Body of pancreas (tissue), 4 donors: ENCODE data around the gene NT5DC3. TPM values are rescaled to one million over a fixed set of nuclear protein-coding genes. Genes with fewer than 3 reads are reported as not detected.

ENCODE experiments used
- ATAC-seq: fragments of 150-250 bp; one replicate; pipeline ENCODE4 v1.9.1; 2016
- DNase-seq, 4 donors: peaks; one replicate each; pipeline ENCODE4 v3.0.0-alpha.2; 2019
- H3K27ac ChIP-seq, 4 donors: fragments of 200-600 bp; sonication (generic); 1 replicate in 3 of 4; 2 replicates in 1 of 4; pipeline versions ENCODE4 v1.5.1 to v1.6.1; 2016 to 2019; ENCODE audit warnings: mild to moderate bottlenecking in 1 of 4, mixed read lengths in 1 of 4, moderate library complexity in 1 of 4
- H3K27me3 ChIP-seq, 2 donors: fragments of 200-600 bp; sonication (generic); one replicate each; pipeline ENCODE4 v1.6.0; 2016; ENCODE audit warnings: mild to moderate bottlenecking in 1 of 2
- H3K36me3 ChIP-seq, 2 donors: fragments of 200-600 bp; sonication (generic); replicated peaks in 1 of 2; 2 replicates each; pipeline ENCODE4 v1.5.1; 2016; ENCODE audit warnings: low read depth in 2 of 2; ENCODE audit not compliant: insufficient read depth in 1 of 2
- H3K4me1 ChIP-seq: fragments of 200-600 bp; sonication (generic); one replicate; pipeline ENCODE4 v1.6.0; 2016
- H3K4me3 ChIP-seq, 2 donors: fragments of 200-600 bp; sonication (generic); 1 replicate in 1 of 2; 2 replicates in 1 of 2; pipeline ENCODE4 v1.5.1; 2016 to 2019
- H3K9me3 ChIP-seq, 3 donors: fragments of 200-600 bp; sonication (generic); 1 replicate in 2 of 3; 2 replicates in 1 of 3; pipeline ENCODE4 v1.5.1; 2016
- CTCF ChIP-seq, 7 experiments: fragments of 450-650 bp in 4 of 7; fragments of 200-600 bp in 3 of 7; sonication (generic) in 3 of 7; IDR thresholded peaks; one replicate each; pipeline ENCODE4 v1.5.1; 2016 to 2019; ENCODE audit warnings: antibody characterized with exemption in 7 of 7
- POLR2A ChIP-seq, 3 donors: fragments of 450-650 bp; IDR thresholded peaks; one replicate each; pipeline ENCODE4 v1.6.1; 2016; ENCODE audit warnings: antibody characterized with exemption in 3 of 3, mild to moderate bottlenecking in 2 of 3
- WGBS, 2 donors: methylation state at CpG; one replicate each; pipeline ENCODE4 v1.1.5; 2017; 5-methylcytosine and 5-hydroxymethylcytosine counted together
- intact Hi-C: fragments of 100-400 bp; cut with DNase I; formaldehyde crosslinking; loops from one replicate; pipeline ENCODE4 v1.15.1; 2023
- total RNA-seq, 2 donors: library from RNA; depleted of rRNA; stranded (reverse); fragments of >200 nt; gene quantifications; one replicate each; pipeline ENCODE4 v1.1.0, GENCODE V29; 2016

Gene NT5DC3
- total RNA-seq, 2 donors from 2014 or later = 5.2 to 14.5 TPM

GRCh38 chr12:103879878-103880277 lies 38.8 kb upstream of the NT5DC3 start:
- ATAC-seq (no peak), DNase-seq (no peak)
- Histone ChIP-seq H3K4me1 (peaks cover 7% of the 10 kb centered on the region), H3K9me3 (no peaks in the 10 kb centered on the region), H3K4me3 (no peak overlapping the region), H3K36me3 (no peaks in the 10 kb centered on the region), H3K27ac (no peak overlapping the region), H3K27me3 (no peaks in the 10 kb centered on the region)
- WGBS, 2 donors = 26 to 38% methylated on average over 2 of the region's 2 CpGs
- TF ChIP-seq CTCF (IDR thresholded peaks at IDR 0.05) (no peak), POLR2A (IDR thresholded peaks at IDR 0.05) (no peak)
- intact Hi-C loops = loop anchor here (10.0 kb wide), 1 partner anchor 225 kb away; no protein-coding TSS in a partner anchor

GRCh38 chr12:103879048-103879692 lies 38.1 kb upstream of the NT5DC3 start:
- peak; percentile 6 for ATAC-seq
- Histone ChIP-seq H3K4me1 (peaks cover 5% of the 10 kb centered on the region), H3K9me3 (no peaks in the 10 kb centered on the region), H3K4me3 (no peak overlapping the region), H3K27me3 (no peaks in the 10 kb centered on the region), H3K36me3 (no peaks in the 10 kb centered on the region), H3K27ac (no peak overlapping the region)
- WGBS, 2 donors = 72 to 75% methylated on average over 9 of the region's 9 CpGs
- intact Hi-C loops = loop anchor here (10.0 kb wide), 1 partner anchor 226 kb away; no protein-coding TSS in a partner anchor
- TF ChIP-seq CTCF (IDR thresholded peaks at IDR 0.05) (no peak), POLR2A (IDR thresholded peaks at IDR 0.05) (no peak)
- no peak for DNase-seq

- Histone ChIP-seq H3K27ac (no peak overlapping the region), H3K9me3 (no peaks in the 10 kb centered on the region), H3K4me3 (no peak overlapping the region), H3K36me3 (no peaks in the 10 kb centered on the region), H3K4me1 (no peaks in the 10 kb centered on the region), H3K27me3 (no peaks in the 10 kb centered on the region)
- peak; percentile 62 for ATAC-seq
- peak; percentile 53 to 67 (median 59) for DNase-seq
- 4 to 8% methylated on average over 5 of the region's 5 CpGs for WGBS, 2 donors
- intact Hi-C loops = loop anchor here (10.0 kb wide), 1 partner anchor 227 kb away; no protein-coding TSS in a partner anchor
- TF ChIP-seq POLR2A (IDR thresholded peaks at IDR 0.05) (no peak), CTCF (IDR thresholded peaks at IDR 0.05) (peak; percentile 50 to 71 (median 62))
Observed at GRCh38 chr12:103877934-103878510, 37.0 kb upstream of the NT5DC3 start.

- DNase-seq = no peak
- no peaks in the 10 kb centered on the region for H3K4me1 ChIP-seq
- TF ChIP-seq POLR2A (IDR thresholded peaks at IDR 0.05) (no peak), CTCF (IDR thresholded peaks at IDR 0.05) (no peak)
- no peak overlapping the region for H3K27ac ChIP-seq
- H3K9me3 ChIP-seq = no peaks in the 10 kb centered on the region
- H3K4me3 ChIP-seq = no peak overlapping the region
- intact Hi-C loops = loop anchor here (10.0 kb wide), 1 partner anchor 228 kb away; no protein-coding TSS in a partner anchor
- no peak for ATAC-seq
- H3K27me3 ChIP-seq = no peaks in the 10 kb centered on the region
- no peaks in the 10 kb centered on the region for H3K36me3 ChIP-seq
- WGBS, 2 donors = 45 to 65% methylated on average over 1 of the region's 1 CpG
Observed at GRCh38 chr12:103877288-103877687, 36.3 kb upstream of the NT5DC3 start.
